H9 (cell line): ENCODE measurements around the gene TBCK. TPM values are rescaled to one million over a fixed set of nuclear protein-coding genes. Genes with fewer than 3 reads are reported as not detected.

Experiments used
- DNase-seq: peaks from one replicate; pipeline ENCODE4 v3.0.0-alpha.2; 2017
- H2AFZ ChIP-seq: one replicate; pipeline ENCODE4 v1.6.1; 2013; ENCODE audit warnings: mild to moderate bottlenecking, low read length, control low read depth, moderate library complexity
- H2AK5ac ChIP-seq: 2 replicates; pipeline ENCODE4 v1.6.1; 2013; ENCODE audit warnings: low read length, control low read depth, mixed read lengths; ENCODE audit not compliant: insufficient read length
- H2BK120ac ChIP-seq: one replicate; pipeline ENCODE4 v1.6.1; 2013; ENCODE audit warnings: low read depth, mild to moderate bottlenecking, low read length, control low read depth, inconsistent platforms; ENCODE audit not compliant: poor library complexity, severe bottlenecking
- H2BK12ac ChIP-seq: 2 replicates; pipeline ENCODE4 v1.6.1; 2013; ENCODE audit warnings: low read length, control low read depth, mixed read lengths, low read depth; ENCODE audit not compliant: insufficient read length
- H2BK15ac ChIP-seq: 2 replicates; pipeline ENCODE4 v1.6.1; 2013; ENCODE audit warnings: low read depth, low read length, control low read depth
- H2BK20ac ChIP-seq: one replicate; pipeline ENCODE4 v1.6.1; 2013; ENCODE audit warnings: low read depth, mild to moderate bottlenecking, low read length, control low read depth, inconsistent platforms; ENCODE audit not compliant: poor library complexity, severe bottlenecking
- H2BK5ac ChIP-seq: 2 replicates; pipeline ENCODE4 v1.6.1; 2013; ENCODE audit warnings: low read length, control low read depth, mixed read lengths; ENCODE audit not compliant: insufficient read length
- H3K14ac ChIP-seq: 2 replicates; pipeline ENCODE4 v1.6.1; 2013; ENCODE audit warnings: low read length, control low read depth; ENCODE audit not compliant: insufficient read depth
- H3K18ac ChIP-seq: 2 replicates; pipeline ENCODE4 v1.6.1; 2013; ENCODE audit warnings: low read depth, mild to moderate bottlenecking, mixed read lengths, low read length, control low read depth; ENCODE audit not compliant: insufficient read length
- H3K23ac ChIP-seq: 2 replicates; pipeline ENCODE4 v1.6.1; 2013; ENCODE audit warnings: low read length, control low read depth, mixed read lengths, low read depth; ENCODE audit not compliant: insufficient read length
- H3K23me2 ChIP-seq: 2 replicates; pipeline ENCODE4 v1.6.1; 2013; ENCODE audit warnings: low read depth, mild to moderate bottlenecking, mixed read lengths, low read length, control low read depth; ENCODE audit not compliant: insufficient read length, poor library complexity, severe bottlenecking
- H3K27ac ChIP-seq: 2 replicates; pipeline ENCODE4 v1.5.1; 2013; ENCODE audit warnings: low read length, control low read depth, mixed read lengths, low read depth; ENCODE audit not compliant: insufficient read length
- H3K27me3 ChIP-seq: 2 replicates; pipeline ENCODE4 v1.6.1; 2013; ENCODE audit warnings: low read length, control low read depth, inconsistent platforms; ENCODE audit not compliant: insufficient read depth
- H3K4ac ChIP-seq: 2 replicates; pipeline ENCODE4 v1.6.1; 2013; ENCODE audit warnings: low read depth, mild to moderate bottlenecking, control low read depth, inconsistent platforms, low read length, moderate library complexity
- H3K4me1 ChIP-seq: 2 replicates; pipeline ENCODE4 v1.6.1; 2013; ENCODE audit warnings: low read length, control low read depth, inconsistent platforms; ENCODE audit not compliant: insufficient read depth
- H3K4me2 ChIP-seq: 2 replicates; pipeline ENCODE4 v1.6.1; 2013; ENCODE audit warnings: low read length, control low read depth, mixed read lengths; ENCODE audit not compliant: insufficient read length, insufficient read depth
- H3K56ac ChIP-seq: 2 replicates; pipeline ENCODE4 v1.6.1; 2013; ENCODE audit warnings: low read depth, mild to moderate bottlenecking, mixed read lengths, low read length, control low read depth; ENCODE audit not compliant: insufficient read length
- H3K79me1 ChIP-seq: 2 replicates; pipeline ENCODE4 v1.6.1; 2013; ENCODE audit warnings: low read depth, mild to moderate bottlenecking, moderate library complexity, low read length, control low read depth, inconsistent platforms; ENCODE audit not compliant: insufficient read depth, poor library complexity, severe bottlenecking
- H3K79me2 ChIP-seq: 2 replicates; pipeline ENCODE4 v1.6.1; 2013; ENCODE audit warnings: low read length, control low read depth, inconsistent platforms; ENCODE audit not compliant: insufficient read depth
- H3K9ac ChIP-seq: 2 replicates; pipeline ENCODE4 v1.6.1; 2013; ENCODE audit warnings: low read length, control low read depth, mixed read lengths; ENCODE audit not compliant: insufficient read length; ENCODE audit errors: extremely low read depth
- H3K9me3 ChIP-seq: one replicate; pipeline ENCODE4 v1.6.1; 2013; ENCODE audit warnings: low read depth, low read length, inconsistent platforms; ENCODE audit not compliant: control insufficient read depth
- H3T11ph ChIP-seq: one replicate; pipeline ENCODE4 v1.6.1; 2013; ENCODE audit warnings: mild to moderate bottlenecking, low read length, control low read depth, inconsistent platforms
- H4K20me1 ChIP-seq: one replicate; pipeline ENCODE4 v1.6.1; 2013; ENCODE audit not compliant: control insufficient read depth, insufficient read length, insufficient read depth
- H4K5ac ChIP-seq: 2 replicates; pipeline ENCODE4 v1.6.1; 2013; ENCODE audit warnings: low read depth, mild to moderate bottlenecking, mixed read lengths, low read length, control low read depth; ENCODE audit not compliant: insufficient read length
- H4K8ac ChIP-seq: replicated peaks from 2 replicates; pipeline ENCODE4 v1.6.1; 2013; ENCODE audit warnings: low read length, control low read depth, mixed read lengths, low read depth; ENCODE audit not compliant: insufficient read length
- H4K91ac ChIP-seq: 2 replicates; pipeline ENCODE4 v1.6.1; 2013; ENCODE audit warnings: low read depth, mild to moderate bottlenecking, moderate library complexity, mixed read lengths, low read length, control low read depth; ENCODE audit not compliant: insufficient read length
- H3K27ac Mint-ChIP-seq, 3 experiments: 2 replicates in 2 of 3; 3 replicates in 1 of 3; pipeline ENCODE4 v1.8.0; 2020 to 2021; ENCODE audit warnings: mixed read lengths in 3 of 3, mild to moderate bottlenecking in 1 of 3, moderate library complexity in 1 of 3
- H3K27me3 Mint-ChIP-seq: 2 replicates; pipeline ENCODE4 v1.8.0; 2021; ENCODE audit warnings: low read depth, mild to moderate bottlenecking, moderate library complexity, mixed read lengths
- H3K36me3 Mint-ChIP-seq, 3 experiments: 2 replicates in 2 of 3; 3 replicates in 1 of 3; pipeline ENCODE4 v1.8.0; 2020 to 2021; ENCODE audit warnings: low read depth in 3 of 3, mixed read lengths in 3 of 3; ENCODE audit not compliant: insufficient read depth in 1 of 3
- H3K4me1 Mint-ChIP-seq, 2 experiments: 2 replicates each; pipeline ENCODE4 v1.8.0; 2020; ENCODE audit warnings: mixed read lengths in 2 of 2
- H3K4me3 Mint-ChIP-seq, 2 experiments: 2 replicates in 1 of 2; 3 replicates in 1 of 2; pipeline ENCODE4 v1.8.0; 2020 to 2021; ENCODE audit warnings: mild to moderate bottlenecking in 2 of 2, mixed read lengths in 2 of 2, moderate library complexity in 1 of 2
- H3K9me3 Mint-ChIP-seq, 2 experiments: 2 replicates in 1 of 2; 3 replicates in 1 of 2; pipeline ENCODE4 v1.8.0; 2020; ENCODE audit warnings: mild to moderate bottlenecking in 2 of 2, mixed read lengths in 2 of 2, moderate library complexity in 1 of 2
- WGBS: extraction: QIAGEN DNeasy Blood & Tissue Kit; methylation state at CpG from one replicate; pipeline ENCODE4 v1.1.7; 2013; ENCODE audit warnings: missing lambda C conversion rate, low lambda C conversion rate, mixed read lengths; ENCODE audit not compliant: insufficient read length; ENCODE audit errors: extremely low coverage; 5-methylcytosine and 5-hydroxymethylcytosine counted together
- total RNA-seq: library from RNA; stranded (reverse); gene quantifications from 2 replicates; pipeline ENCODE4 v1.2.1, GENCODE V29; 2021
- TF ChIP-seq, protein P1 (sequence below): fragments of 200-600 bp; sonication (generic); conservative IDR thresholded peaks from 3 replicates; pipeline ENCODE4 v1.8.0; 2021; ENCODE audit warnings: antibody characterized with exemption, mild to moderate bottlenecking

Gene TBCK
- total RNA-seq, 1 experiment from 2014 or later: 22.1 TPM

- H4K5ac ChIP-seq: no peak overlapping the region
- no peaks in the 10 kb centered on the region for H3K27me3 Mint-ChIP-seq
These were observed 46.3 kb downstream of the TBCK start for GRCh38 chr4:106269711-106270110.

More at GRCh38 chr4:106269711-106270110, 46.3 kb downstream of the TBCK start:
- H3T11ph ChIP-seq: no peak overlapping the region
- no peaks in the 10 kb centered on the region for H3K4me1 ChIP-seq
- H4K8ac ChIP-seq: no peak overlapping the region
- no peak overlapping the region for H3K23ac ChIP-seq
- H3K4me2 ChIP-seq: no peak overlapping the region
- H3K9me3 ChIP-seq: no peaks in the 10 kb centered on the region
- no peak overlapping the region for H2BK12ac ChIP-seq
- H3K9me3 Mint-ChIP-seq: no peaks in the 10 kb centered on the region; a peak in 1 of 5 replicates
- peaks cover 6 to 12% of the 10 kb centered on the region in 2 experiments for H3K4me1 Mint-ChIP-seq
- no peaks in the 10 kb centered on the region for H3K79me2 ChIP-seq
- no peak overlapping the region for H2BK20ac ChIP-seq
- H3K36me3 Mint-ChIP-seq: peaks cover 4 to 5% (median 5%) of the 10 kb centered on the region in 3 experiments; a peak in 6 of 7 replicates
- H3K27me3 ChIP-seq: no peaks in the 10 kb centered on the region
- no peak overlapping the region for H3K4ac ChIP-seq
- H3K56ac ChIP-seq: no peak overlapping the region
- no CpG with 5 or more reads among the region's 2 CpGs for WGBS
- no peak overlapping the region for H3K27ac ChIP-seq
- no peaks in the 10 kb centered on the region for H4K20me1 ChIP-seq
- no peak overlapping the region for H4K91ac ChIP-seq
- no peak overlapping the region; a peak in 1 of 7 replicates for H3K27ac Mint-ChIP-seq
- H3K14ac ChIP-seq: no peak overlapping the region
- no peaks in the 10 kb centered on the region for H3K79me1 ChIP-seq
- H2AK5ac ChIP-seq: no peak overlapping the region
- no peaks in the 10 kb centered on the region for H3K23me2 ChIP-seq
- no peak overlapping the region for H2BK120ac ChIP-seq
- H2AFZ ChIP-seq: no peak overlapping the region
- H3K18ac ChIP-seq: no peak overlapping the region
- H2BK15ac ChIP-seq: no peak overlapping the region
- TF ChIP-seq, protein P1, sequence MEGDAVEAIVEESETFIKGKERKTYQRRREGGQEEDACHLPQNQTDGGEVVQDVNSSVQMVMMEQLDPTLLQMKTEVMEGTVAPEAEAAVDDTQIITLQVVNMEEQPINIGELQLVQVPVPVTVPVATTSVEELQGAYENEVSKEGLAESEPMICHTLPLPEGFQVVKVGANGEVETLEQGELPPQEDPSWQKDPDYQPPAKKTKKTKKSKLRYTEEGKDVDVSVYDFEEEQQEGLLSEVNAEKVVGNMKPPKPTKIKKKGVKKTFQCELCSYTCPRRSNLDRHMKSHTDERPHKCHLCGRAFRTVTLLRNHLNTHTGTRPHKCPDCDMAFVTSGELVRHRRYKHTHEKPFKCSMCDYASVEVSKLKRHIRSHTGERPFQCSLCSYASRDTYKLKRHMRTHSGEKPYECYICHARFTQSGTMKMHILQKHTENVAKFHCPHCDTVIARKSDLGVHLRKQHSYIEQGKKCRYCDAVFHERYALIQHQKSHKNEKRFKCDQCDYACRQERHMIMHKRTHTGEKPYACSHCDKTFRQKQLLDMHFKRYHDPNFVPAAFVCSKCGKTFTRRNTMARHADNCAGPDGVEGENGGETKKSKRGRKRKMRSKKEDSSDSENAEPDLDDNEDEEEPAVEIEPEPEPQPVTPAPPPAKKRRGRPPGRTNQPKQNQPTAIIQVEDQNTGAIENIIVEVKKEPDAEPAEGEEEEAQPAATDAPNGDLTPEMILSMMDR: no peak
- DNase-seq: no peak
- no peak overlapping the region for H3K4me3 Mint-ChIP-seq
- no peak overlapping the region for H2BK5ac ChIP-seq
- H3K9ac ChIP-seq: no peak overlapping the region
